OCI-LY3 (cell line): ENCODE data around the gene OR6M1.

Experiments
- H2AFZ ChIP-seq: fragments of 200-600, 300-600 bp; shearing (Covaris generic); 2 replicates; pipeline ENCODE4 v1.6.0; 2014; ENCODE audit warnings: antibody characterized with exemption, low read depth, low read length
- H3K27ac ChIP-seq: fragments of 200-600, 300-600 bp; sonication (generic); 2 replicates; pipeline ENCODE4 v1.5.1; 2014; ENCODE audit warnings: mild to moderate bottlenecking, low read length, moderate library complexity, mixed read lengths
- H3K27me3 ChIP-seq: fragments of 200-600, 300-600 bp; sonication (generic); 2 replicates; pipeline ENCODE4 v1.6.1; 2014; ENCODE audit warnings: low read depth, low read length, mixed read lengths
- H3K36me3 ChIP-seq: fragments of 200-600, 300-600 bp; sonication (generic); replicated peaks from 2 replicates; pipeline ENCODE3; 2014; ENCODE audit warnings: low read depth, low read length, mixed read lengths
- H3K4me1 ChIP-seq: fragments of 300-600, 200-600 bp; sonication (generic); 2 replicates; pipeline ENCODE4 v1.6.1; 2014; ENCODE audit warnings: low read length, mixed read lengths
- H3K4me2 ChIP-seq: fragments of 200-600, 300-600 bp; sonication (generic); 2 replicates; pipeline ENCODE4 v1.6.1; 2014; ENCODE audit warnings: low read length, mixed read lengths
- H3K4me3 ChIP-seq: fragments of 300-600, 200-600 bp; sonication (generic); 2 replicates; pipeline ENCODE4 v1.5.1; 2014; ENCODE audit warnings: antibody characterized with exemption, mild to moderate bottlenecking, low read length, moderate library complexity
- H3K79me2 ChIP-seq: fragments of 300-600, 200-600 bp; shearing (Covaris generic); 2 replicates; pipeline ENCODE4 v1.6.1; 2014; ENCODE audit warnings: mild to moderate bottlenecking, low read length, mixed read lengths
- H3K9ac ChIP-seq: fragments of 300-600, 200-600 bp; shearing (Covaris generic); 2 replicates; pipeline ENCODE4 v1.6.0; 2014; ENCODE audit warnings: mild to moderate bottlenecking, low read length, moderate library complexity
- H3K9me3 ChIP-seq: fragments of 200-600, 300-600 bp; shearing (Covaris generic); 2 replicates; pipeline ENCODE4 v1.6.1; 2014; ENCODE audit warnings: low read length, mixed read lengths; ENCODE audit not compliant: insufficient read depth
- H4K20me1 ChIP-seq: fragments of 200-600, 300-600 bp; sonication (generic); 2 replicates; pipeline ENCODE4 v1.6.1; 2016; ENCODE audit warnings: low read length, mixed read lengths; ENCODE audit not compliant: insufficient read depth
- EZH2phosphoT487 ChIP-seq: fragments of 200-600 bp; shearing (Covaris generic); IDR thresholded peaks from 2 replicates; pipeline ENCODE4 v1.6.1; 2018; ENCODE audit warnings: antibody characterized with exemption, mixed run types, low read depth
- TF ChIP-seq, protein P1 (sequence below): fragments of 200-600, 300-600 bp; sonication (generic); IDR thresholded peaks from 2 replicates; pipeline ENCODE4 v1.5.1; 2014; ENCODE audit warnings: antibody characterized with exemption, low read length, low read depth

The OR6M1 gene

DNA sequence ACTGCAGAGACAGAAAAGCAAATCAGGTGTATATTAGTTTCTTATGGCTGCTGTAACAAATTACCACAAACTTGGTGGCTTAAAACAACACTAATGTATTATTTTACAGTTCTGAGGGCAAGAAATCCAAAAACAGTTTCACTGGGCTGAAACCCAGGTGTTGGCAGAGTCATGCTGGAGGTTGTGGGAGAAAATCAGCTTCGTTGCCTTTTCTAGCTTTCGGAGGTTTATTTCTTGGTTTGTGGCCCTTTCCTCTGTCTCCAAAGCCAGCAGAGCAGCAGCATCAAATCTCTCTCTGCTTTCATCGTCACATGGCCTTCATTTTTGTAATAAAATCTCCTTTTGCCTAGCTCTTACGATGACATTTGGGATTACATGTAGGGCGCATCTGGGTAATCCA lies 33.0 kb upstream of the OR6M1 start:
- Histone ChIP-seq H3K27me3 (no peaks in the 10 kb centered on the region), H3K4me1 (no peaks in the 10 kb centered on the region), H3K36me3 (no peaks in the 10 kb centered on the region), H3K4me2 (no peak overlapping the region), H3K4me3 (no peak overlapping the region), H3K9me3 (no peaks in the 10 kb centered on the region), H3K9ac (no peak overlapping the region), H4K20me1 (no peaks in the 10 kb centered on the region), H3K27ac (no peak overlapping the region), H3K79me2 (no peaks in the 10 kb centered on the region), H2AFZ (no peak overlapping the region)
- no peak for TF ChIP-seq EZH2phosphoT487
- TF ChIP-seq, protein P1, sequence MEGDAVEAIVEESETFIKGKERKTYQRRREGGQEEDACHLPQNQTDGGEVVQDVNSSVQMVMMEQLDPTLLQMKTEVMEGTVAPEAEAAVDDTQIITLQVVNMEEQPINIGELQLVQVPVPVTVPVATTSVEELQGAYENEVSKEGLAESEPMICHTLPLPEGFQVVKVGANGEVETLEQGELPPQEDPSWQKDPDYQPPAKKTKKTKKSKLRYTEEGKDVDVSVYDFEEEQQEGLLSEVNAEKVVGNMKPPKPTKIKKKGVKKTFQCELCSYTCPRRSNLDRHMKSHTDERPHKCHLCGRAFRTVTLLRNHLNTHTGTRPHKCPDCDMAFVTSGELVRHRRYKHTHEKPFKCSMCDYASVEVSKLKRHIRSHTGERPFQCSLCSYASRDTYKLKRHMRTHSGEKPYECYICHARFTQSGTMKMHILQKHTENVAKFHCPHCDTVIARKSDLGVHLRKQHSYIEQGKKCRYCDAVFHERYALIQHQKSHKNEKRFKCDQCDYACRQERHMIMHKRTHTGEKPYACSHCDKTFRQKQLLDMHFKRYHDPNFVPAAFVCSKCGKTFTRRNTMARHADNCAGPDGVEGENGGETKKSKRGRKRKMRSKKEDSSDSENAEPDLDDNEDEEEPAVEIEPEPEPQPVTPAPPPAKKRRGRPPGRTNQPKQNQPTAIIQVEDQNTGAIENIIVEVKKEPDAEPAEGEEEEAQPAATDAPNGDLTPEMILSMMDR = no peak

DNA sequence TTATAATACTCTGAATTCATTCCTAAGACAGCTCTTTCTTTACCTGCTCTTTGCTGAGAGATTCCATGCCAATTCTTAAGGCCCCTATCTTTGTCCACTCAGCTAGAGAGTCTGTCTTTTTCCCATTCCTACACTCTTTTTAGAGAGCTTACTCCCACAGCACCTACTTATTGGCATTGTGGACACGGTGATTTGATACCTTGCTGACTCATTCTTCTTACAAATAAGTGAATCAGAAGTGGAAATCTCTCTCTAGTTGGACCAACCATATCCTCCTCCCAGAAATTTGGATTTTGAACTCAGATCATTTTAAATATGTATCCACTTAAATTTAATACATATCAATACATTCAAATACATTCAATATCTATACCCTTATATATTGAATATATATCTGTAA lies 32.5 kb upstream of the OR6M1 start:
- Histone ChIP-seq H3K4me2 (no peak overlapping the region), H3K79me2 (no peaks in the 10 kb centered on the region), H3K36me3 (no peaks in the 10 kb centered on the region), H3K9me3 (no peaks in the 10 kb centered on the region), H3K27ac (no peak overlapping the region), H2AFZ (no peak overlapping the region), H3K27me3 (no peaks in the 10 kb centered on the region), H3K4me3 (no peak overlapping the region), H3K9ac (no peak overlapping the region), H4K20me1 (no peaks in the 10 kb centered on the region), H3K4me1 (no peaks in the 10 kb centered on the region)
- no peak for TF ChIP-seq EZH2phosphoT487
- TF ChIP-seq, protein P1 = no peak

DNA sequence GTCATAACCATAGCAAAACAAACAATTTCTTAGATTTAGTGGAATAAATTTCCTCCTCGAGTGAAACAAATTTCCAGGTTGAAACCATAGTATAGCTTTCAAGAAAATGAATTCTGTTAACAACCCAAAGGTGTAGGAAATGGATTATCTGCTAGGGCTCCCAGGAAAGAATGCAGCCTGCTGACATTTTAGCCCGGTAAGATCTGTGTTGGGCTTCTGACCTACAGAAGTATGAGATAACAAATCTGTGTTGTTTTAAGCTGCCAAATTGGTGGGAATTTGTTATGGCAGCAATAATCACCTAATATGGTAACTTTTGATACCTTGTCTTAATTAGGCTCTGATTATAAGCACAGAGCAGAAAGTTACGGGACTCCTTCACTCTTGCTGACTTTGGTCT lies 32.0 kb upstream of the OR6M1 start:
- TF ChIP-seq, protein P1 = no peak
- TF ChIP-seq EZH2phosphoT487 = no peak
- no peak overlapping the region for H3K4me2 ChIP-seq
- H3K4me1 ChIP-seq = no peaks in the 10 kb centered on the region
- no peak overlapping the region for H3K9ac ChIP-seq
- H4K20me1 ChIP-seq = no peaks in the 10 kb centered on the region
- no peaks in the 10 kb centered on the region for H3K79me2 ChIP-seq
- no peak overlapping the region for H2AFZ ChIP-seq
- no peaks in the 10 kb centered on the region for H3K36me3 ChIP-seq
- H3K27ac ChIP-seq = no peak overlapping the region
- H3K27me3 ChIP-seq = no peaks in the 10 kb centered on the region
- no peaks in the 10 kb centered on the region for H3K9me3 ChIP-seq
- H3K4me3 ChIP-seq = no peak overlapping the region

DNA sequence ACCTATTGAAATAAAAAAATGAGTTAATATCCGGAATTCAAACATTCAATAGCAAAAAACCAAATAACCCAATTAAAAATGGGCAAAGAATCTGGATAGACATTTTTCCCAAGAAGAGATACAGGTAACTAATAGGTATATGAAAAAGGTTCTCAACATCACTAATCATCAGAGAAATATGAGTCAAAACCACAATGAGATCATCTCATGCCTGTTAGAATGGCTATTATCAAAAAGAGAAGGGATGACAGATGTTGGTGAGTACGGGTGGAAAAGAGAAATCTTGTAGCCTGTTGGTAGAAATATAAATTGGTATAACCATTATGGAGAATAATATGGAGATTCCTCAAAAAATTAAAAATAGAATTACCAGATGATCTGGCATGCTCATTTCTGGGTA lies 26.9 kb upstream of the OR6M1 start:
- Histone ChIP-seq H3K36me3 (no peaks in the 10 kb centered on the region), H3K27ac (no peak overlapping the region), H3K9ac (no peak overlapping the region), H3K9me3 (no peaks in the 10 kb centered on the region), H3K4me2 (no peak overlapping the region), H3K4me1 (no peaks in the 10 kb centered on the region), H4K20me1 (no peaks in the 10 kb centered on the region), H2AFZ (no peak overlapping the region), H3K79me2 (no peaks in the 10 kb centered on the region), H3K27me3 (no peaks in the 10 kb centered on the region), H3K4me3 (no peak overlapping the region)
- TF ChIP-seq EZH2phosphoT487 = no peak

DNA sequence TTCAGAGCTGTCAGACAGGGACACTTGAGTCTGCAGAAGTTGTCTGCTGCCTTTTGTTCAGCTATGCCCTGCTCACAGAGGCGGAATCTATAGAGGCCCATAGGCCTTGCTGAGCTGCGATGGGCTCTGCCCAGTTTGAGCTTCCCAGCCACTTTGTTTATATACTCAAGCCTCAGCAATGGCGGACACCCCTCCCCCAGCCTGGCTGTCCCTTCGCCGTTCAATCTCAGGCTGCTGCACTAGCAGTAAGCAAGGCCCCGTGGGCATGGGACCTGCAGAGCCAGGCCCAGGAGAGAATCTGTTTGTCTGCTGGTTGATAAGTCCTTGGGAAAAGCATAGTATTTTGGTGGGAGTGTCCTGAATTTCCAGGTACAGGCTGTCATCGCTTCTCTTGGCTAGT lies 23.6 kb upstream of the OR6M1 start:
- Histone ChIP-seq H4K20me1 (no peaks in the 10 kb centered on the region), H3K79me2 (no peaks in the 10 kb centered on the region), H3K36me3 (no peaks in the 10 kb centered on the region), H3K4me3 (no peak overlapping the region), H3K9ac (no peak overlapping the region), H3K4me1 (no peaks in the 10 kb centered on the region), H3K27me3 (no peaks in the 10 kb centered on the region), H3K4me2 (no peak overlapping the region), H2AFZ (no peak overlapping the region), H3K27ac (no peak overlapping the region), H3K9me3 (no peaks in the 10 kb centered on the region)
- TF ChIP-seq EZH2phosphoT487 = no peak
- TF ChIP-seq, protein P1 = no peak
